HG03521 (cell line): ENCODE results near the gene GPR39.

Experiments
- ATAC-seq: cut with Tn5 transposase; IDR thresholded peaks from one replicate; pipeline ENCODE4 v1.9.1; 2021; ENCODE audit warnings: mild to moderate bottlenecking, moderate library complexity; ENCODE audit not compliant: unreplicated experiment

Gene GPR39

GRCh38 chr2:132668987-132669907, 252.6 kb downstream of the GPR39 start:
- ATAC-seq, result no peak

GRCh38 chr2:132669908-132670495, 253.4 kb downstream of the GPR39 start, which contains the start of gene LYPD1:
LYPD1 (minus strand) TSS chr2:132670205; CDS start chr2:132669932, 273 bp downstream.
- ATAC-seq, result no peak

GRCh38 chr2:132670496-132671150, 254.0 kb downstream of the GPR39 start:
- ATAC-seq, result no peak

GRCh38 chr2:132671151-132671835, 254.7 kb downstream of the GPR39 start:
- ATAC-seq, result no peak

GRCh38 chr2:132676999-132677398, 260.4 kb downstream of the GPR39 start:
- no peak for ATAC-seq

- no peak for ATAC-seq
These were observed 261.1 kb downstream of the GPR39 start for GRCh38 chr2:132677661-132678060.

- no peak for ATAC-seq
These were observed 261.9 kb downstream of the GPR39 start for GRCh38 chr2:132678483-132678882.

GRCh38 chr2:132680544-132680943, 263.9 kb downstream of the GPR39 start:
- ATAC-seq, result no peak

GRCh38 chr2:132681766-132682165, 265.2 kb downstream of the GPR39 start:
- no peak for ATAC-seq

GRCh38 chr2:132690664-132691303, 274.2 kb downstream of the GPR39 start:
- no peak for ATAC-seq

- no peak for ATAC-seq
These were observed 275.0 kb downstream of the GPR39 start for GRCh38 chr2:132691556-132691955.

- no peak for ATAC-seq
These were observed 276.2 kb downstream of the GPR39 start for GRCh38 chr2:132692816-132693215.
